Breast epithelium (tissue), 3 donors: ENCODE results near the gene KCTD8.

Experiments
- CTCF ChIP-seq, 3 donors: fragments of 450-650 bp; IDR thresholded peaks; one replicate each; pipeline ENCODE4 v1.5.1; 2016 to 2017; ENCODE audit warnings: antibody characterized with exemption in 3 of 3, mild to moderate bottlenecking in 3 of 3, moderate library complexity in 3 of 3
- POLR2A ChIP-seq: fragments of 450-650 bp; IDR thresholded peaks from one replicate; pipeline ENCODE4 v1.6.1; 2016; ENCODE audit warnings: antibody characterized with exemption, mild to moderate bottlenecking, moderate library complexity

GRCh38 chr4:44221407-44221806 is 227.2 kb downstream of the KCTD8 start:
- no peak for TF ChIP-seq CTCF (IDR thresholded peaks at IDR 0.05)
- no peak for TF ChIP-seq POLR2A
